Endothelial cell of umbilical vein (primary cell): ENCODE measurements around the gene LRSAM1. TPM values are rescaled to one million over a fixed set of nuclear protein-coding genes. Genes with fewer than 3 reads are reported as not detected.

Experiments used
- BruUV-seq: library from RNA; stranded (reverse); fragments of 400-500 nt; replicated peaks from 2 replicates; lab custom pipeline; 2021; lab: Mats Ljungman, UMichigan
- CTCF ChIA-PET: fragments of 300-600, 350-600 bp; sonication (Branson Sonifier 250); formaldehyde crosslinking; loops from one replicate; lab custom pipeline; 2021; ENCODE audit warnings: antibody characterized with exemption, inconsistent platforms; lab: Charles Lee
- POLR2A ChIA-PET: fragments of 300-600, 350-600 bp; sonication (Branson Sonifier 250); formaldehyde crosslinking; loops from one replicate; lab custom pipeline; 2021; ENCODE audit warnings: antibody characterized with exemption, inconsistent platforms; lab: Charles Lee
- DNase-seq: peaks from one replicate; pipeline ENCODE4 v3.0.0-alpha.2; 2011; ENCODE audit warnings: low read depth, low spot score
- FAIRE-seq: peaks from 2 replicates; lab custom pipeline; 2011; peaks lifted over from hg19 to GRCh38; lab: Jason Lieb, UNC
- H2AFZ ChIP-seq: 2 replicates; pipeline ENCODE4 v1.6.0; 2012; ENCODE audit warnings: low read depth, low read length, control low read depth, inconsistent platforms
- H3K27ac ChIP-seq: 2 replicates; pipeline ENCODE4 v1.5.1; 2011; ENCODE audit warnings: low read depth, mild to moderate bottlenecking, control low read depth, low read length, moderate library complexity; ENCODE audit not compliant: insufficient read depth
- H3K27me3 ChIP-seq, 2 experiments: 2 replicates each; pipeline versions ENCODE4 v1.6.0 to v1.6.1; 2011; ENCODE audit warnings: low read length in 2 of 2, mixed read lengths in 1 of 2; ENCODE audit not compliant: control insufficient read depth in 2 of 2, insufficient read depth in 2 of 2
- H3K36me3 ChIP-seq, 2 experiments: 2 replicates in 1 of 2; 3 replicates in 1 of 2; pipeline ENCODE4 v1.5.1; 2011; ENCODE audit warnings: low read length in 2 of 2, mild to moderate bottlenecking in 1 of 2, moderate library complexity in 1 of 2; ENCODE audit not compliant: control insufficient read depth in 2 of 2, insufficient read depth in 2 of 2; ENCODE audit errors: extremely low read depth in 1 of 2
- H3K4me1 ChIP-seq: 3 replicates; pipeline ENCODE4 v1.5.1; 2011; ENCODE audit warnings: mild to moderate bottlenecking, low read length; ENCODE audit not compliant: control insufficient read depth, insufficient read depth; ENCODE audit errors: extremely low read depth
- H3K4me2 ChIP-seq: 2 replicates; pipeline ENCODE4 v1.6.1; 2011; ENCODE audit warnings: low read length, control low read depth, mixed read lengths; ENCODE audit not compliant: insufficient read depth
- H3K4me3 ChIP-seq, 3 experiments: fragments of 200-600 bp in 1 of 3; sonication (generic), shearing (Covaris generic) in 1 of 3; replicated peaks in 1 of 3; 2 replicates each; pipeline ENCODE4 v1.5.1; 2011 to 2016; ENCODE audit warnings: control low read depth in 3 of 3, low read length in 3 of 3, mild to moderate bottlenecking in 2 of 3, inconsistent platforms in 1 of 3, low read depth in 1 of 3, moderate library complexity in 1 of 3; ENCODE audit not compliant: insufficient read depth in 1 of 3
- H3K79me2 ChIP-seq: 2 replicates; pipeline ENCODE4 v1.6.0; 2012; ENCODE audit warnings: low read length, inconsistent platforms; ENCODE audit not compliant: control insufficient read depth, insufficient read depth
- H3K9ac ChIP-seq: replicated peaks from 2 replicates; pipeline ENCODE3; 2011; ENCODE audit warnings: low read length, control low read depth; ENCODE audit not compliant: insufficient read depth; ENCODE audit errors: extremely low read depth
- H3K9me1 ChIP-seq: replicated peaks from 3 replicates; pipeline ENCODE4 v1.6.0; 2011; ENCODE audit warnings: mild to moderate bottlenecking, low read length; ENCODE audit not compliant: control insufficient read depth, insufficient read depth; ENCODE audit errors: extremely low read depth
- H3K9me3 ChIP-seq: replicated peaks from 2 replicates; pipeline ENCODE4 v1.5.1; 2012; ENCODE audit warnings: low read length, inconsistent platforms; ENCODE audit not compliant: control insufficient read depth, insufficient read depth
- H4K20me1 ChIP-seq: replicated peaks from 2 replicates; pipeline ENCODE3; 2011; ENCODE audit warnings: mild to moderate bottlenecking, low read length; ENCODE audit not compliant: control insufficient read depth, insufficient read depth; ENCODE audit errors: extremely low read depth
- EZH2 ChIP-seq: IDR thresholded peaks from 2 replicates; pipeline ENCODE4 v1.6.1; 2012; ENCODE audit warnings: borderline replicate concordance, low read depth, mild to moderate bottlenecking, moderate library complexity, low read length, inconsistent platforms; ENCODE audit not compliant: severe bottlenecking
- FOS ChIP-seq: IDR thresholded peaks from 2 replicates; pipeline ENCODE4 v1.6.1; 2011; ENCODE audit warnings: mild to moderate bottlenecking, low read length, moderate library complexity, borderline replicate concordance; ENCODE audit not compliant: insufficient read depth
- GATA2 ChIP-seq: IDR thresholded peaks from 2 replicates; pipeline ENCODE4 v1.7.0; 2011; ENCODE audit warnings: low read depth, mild to moderate bottlenecking, moderate library complexity, mixed read lengths, low read length; ENCODE audit not compliant: insufficient read length, insufficient read depth
- JUN ChIP-seq: IDR thresholded peaks from 2 replicates; pipeline ENCODE4 v1.6.1; 2011; ENCODE audit warnings: borderline replicate concordance, low read depth; ENCODE audit not compliant: insufficient read length, insufficient read depth
- MAX ChIP-seq: IDR thresholded peaks from 2 replicates; pipeline ENCODE4 v1.6.1; 2011; ENCODE audit not compliant: insufficient read depth, insufficient read length
- MYC ChIP-seq: IDR thresholded peaks from one replicate; pipeline ENCODE4 v1.6.1; 2011; ENCODE audit warnings: mild to moderate bottlenecking, low read depth, low read length
- POLR2A ChIP-seq: IDR thresholded peaks from 2 replicates; pipeline ENCODE4 v1.6.1; 2012; ENCODE audit warnings: low read depth, mild to moderate bottlenecking, control low read depth, low read length
- POLR2AphosphoS5 ChIP-seq: IDR thresholded peaks from 2 replicates; pipeline ENCODE4 v1.6.1; 2012; ENCODE audit warnings: low read depth, mild to moderate bottlenecking, control low read depth, low read length, moderate library complexity; ENCODE audit not compliant: insufficient read depth
- dilution Hi-C: fragments of 300-500 bp; cut with MboI; formaldehyde crosslinking; loops from one replicate; pipeline ENCODE4 v1.15.0; 2019; ENCODE audit warnings: low sequenced_read_pairs; ENCODE audit not compliant: extremely low pct_ligation_motif_present
- intact Hi-C: fragments of 100-400 bp; cut with micrococcal nuclease; formaldehyde crosslinking; loops from one replicate; pipeline ENCODE4 v1.10.0; 2022
- polyA plus RNA-seq, 4 experiments: library from polyadenylated mRNA; depleted of rRNA in 3 of 4; stranded (reverse) in 3 of 4; unstranded in 1 of 4; fragments of >200 nt; gene quantifications; 2 replicates each; pipeline versions ENCODE4 v1.2.1 to v1.2.3, GENCODE V29; 2011 to 2012; ENCODE audit warnings: missing spikeins in 1 of 4
- total RNA-seq: library from RNA; stranded (reverse); gene quantifications from 2 replicates; pipeline ENCODE4 v1.2.3, GENCODE V29; 2021
- TF ChIP-seq, protein P1 (sequence below), 2 donors: IDR thresholded peaks; 1 replicate in 1 of 2; 2 replicates in 1 of 2; pipeline ENCODE4 v1.5.1; 2011; ENCODE audit warnings: low read length in 2 of 2, mild to moderate bottlenecking in 2 of 2, moderate library complexity in 2 of 2, control low read depth in 1 of 2, inconsistent platforms in 1 of 2, low read depth in 1 of 2; ENCODE audit not compliant: insufficient read depth in 1 of 2; ENCODE audit errors: extremely low read depth in 1 of 2

Gene LRSAM1
- total and polyA plus RNA-seq, 2 donors (not counting 3 experiments of a cell fraction or from before 2014, with no cell fraction given), result 10.8 to 18.9 TPM

DNA sequence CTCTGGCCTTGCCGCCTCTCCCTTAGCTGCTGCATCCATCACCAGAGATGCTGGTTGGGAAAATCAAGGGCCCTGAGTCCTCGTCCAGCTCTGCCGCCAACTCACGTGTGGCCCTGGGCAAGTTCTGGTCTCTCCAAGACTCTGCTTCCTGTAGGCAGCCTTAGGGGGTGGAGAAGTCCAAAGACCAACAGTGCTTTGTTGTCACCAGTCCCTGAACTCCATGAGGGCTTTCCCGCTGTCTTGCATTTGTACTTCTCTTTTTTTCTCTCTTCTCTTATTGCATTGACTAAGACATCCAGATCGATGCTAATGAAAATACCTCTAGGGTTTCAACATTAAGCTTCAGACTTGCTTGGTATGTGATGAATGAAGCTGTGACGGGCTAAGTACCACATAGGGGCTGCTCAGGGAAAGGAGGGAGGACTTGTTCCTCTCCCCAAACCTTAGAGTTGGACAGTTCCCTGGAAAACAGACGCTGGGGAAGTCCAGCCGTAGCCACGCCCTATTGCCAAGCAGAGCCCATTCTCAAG lies 97.1 kb downstream of the LRSAM1 start:
- no peak overlapping the region for H2AFZ ChIP-seq
- H3K36me3 ChIP-seq, result peaks cover 0 to 9% of the 10 kb centered on the region in 2 experiments
- no peak overlapping the region for H3K9ac ChIP-seq
- ChIA-PET CTCF (no interaction called here), POLR2A (interaction anchor here (0.5 kb wide), 1 partner anchor 30 kb away, joined by 3 read pairs; no protein-coding TSS in a partner anchor)
- FAIRE-seq (no peak), DNase-seq (no peak)
- TF ChIP-seq POLR2AphosphoS5, result no peak
- peak; percentile 25 for TF ChIP-seq POLR2A
- dilution Hi-C loops (no loop called here), intact Hi-C loops (no loop called here)
- H3K9me1 ChIP-seq, result no peaks in the 10 kb centered on the region
- H3K27ac ChIP-seq, result no peak overlapping the region
- no peaks in the 10 kb centered on the region for H3K27me3 ChIP-seq
- H3K4me3 ChIP-seq, result no peak overlapping the region
- H3K79me2 ChIP-seq, result peaks cover 96% of the 10 kb centered on the region
- H3K9me3 ChIP-seq, result no peaks in the 10 kb centered on the region
- BruUV-seq, result no TSS peak
- peaks cover 21% of the 10 kb centered on the region for H3K4me1 ChIP-seq
- H4K20me1 ChIP-seq, result no peaks in the 10 kb centered on the region
- H3K4me2 ChIP-seq, result no peak overlapping the region

GRCh38 chr9:127549218-127549617 lies 97.9 kb downstream of the LRSAM1 start:
- POLR2A ChIA-PET, result no interaction called here
- H3K27ac ChIP-seq, result no peak overlapping the region

More at GRCh38 chr9:127549218-127549617, 97.9 kb downstream of the LRSAM1 start:
- Histone ChIP-seq H3K4me1 (peaks cover 20% of the 10 kb centered on the region), H3K9ac (no peak overlapping the region), H3K9me3 (no peaks in the 10 kb centered on the region), H2AFZ (no peak overlapping the region), H3K27me3 (no peaks in the 10 kb centered on the region), H3K79me2 (peaks cover 96% of the 10 kb centered on the region), H3K4me3 (no peak overlapping the region), H3K36me3 (peaks cover 0 to 10% of the 10 kb centered on the region in 2 experiments), H3K4me2 (no peak overlapping the region), H4K20me1 (no peaks in the 10 kb centered on the region), H3K9me1 (no peaks in the 10 kb centered on the region)
- dilution Hi-C loops (no loop called here), intact Hi-C loops (no loop called here)
- TF ChIP-seq POLR2AphosphoS5 (no peak), JUN (no peak), EZH2 (no peak), FOS (no peak), MYC (no peak), POLR2A (no peak), GATA2 (no peak), MAX (no peak)
- TF ChIP-seq, protein P1, sequence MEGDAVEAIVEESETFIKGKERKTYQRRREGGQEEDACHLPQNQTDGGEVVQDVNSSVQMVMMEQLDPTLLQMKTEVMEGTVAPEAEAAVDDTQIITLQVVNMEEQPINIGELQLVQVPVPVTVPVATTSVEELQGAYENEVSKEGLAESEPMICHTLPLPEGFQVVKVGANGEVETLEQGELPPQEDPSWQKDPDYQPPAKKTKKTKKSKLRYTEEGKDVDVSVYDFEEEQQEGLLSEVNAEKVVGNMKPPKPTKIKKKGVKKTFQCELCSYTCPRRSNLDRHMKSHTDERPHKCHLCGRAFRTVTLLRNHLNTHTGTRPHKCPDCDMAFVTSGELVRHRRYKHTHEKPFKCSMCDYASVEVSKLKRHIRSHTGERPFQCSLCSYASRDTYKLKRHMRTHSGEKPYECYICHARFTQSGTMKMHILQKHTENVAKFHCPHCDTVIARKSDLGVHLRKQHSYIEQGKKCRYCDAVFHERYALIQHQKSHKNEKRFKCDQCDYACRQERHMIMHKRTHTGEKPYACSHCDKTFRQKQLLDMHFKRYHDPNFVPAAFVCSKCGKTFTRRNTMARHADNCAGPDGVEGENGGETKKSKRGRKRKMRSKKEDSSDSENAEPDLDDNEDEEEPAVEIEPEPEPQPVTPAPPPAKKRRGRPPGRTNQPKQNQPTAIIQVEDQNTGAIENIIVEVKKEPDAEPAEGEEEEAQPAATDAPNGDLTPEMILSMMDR (IDR thresholded peaks at IDR 0.05; ENCODE audit: extremely low read depth in 1 of 2, insufficient read depth in 1 of 2, low read depth in 1 of 2, low read length in 2 of 2), result no peak
- DNase-seq, result no peak
- CTCF ChIA-PET, result no interaction called here
- BruUV-seq, result no TSS peak
- FAIRE-seq, result no peak
